Caco-2 (cell line): ENCODE data around the gene CISH. TPM values are rescaled to one million over a fixed set of nuclear protein-coding genes. Genes with fewer than 3 reads are reported as not detected.
A peak's percentile ranks its signal among the peaks of the same experiment; 100 is the strongest.

Experiments used
- BruUV-seq: library from RNA; stranded (reverse); fragments of 400-500 nt; replicated peaks from 2 replicates; lab custom pipeline; 2021; lab: Mats Ljungman, UMichigan
- CTCF ChIA-PET: fragments of 300-600 bp; sonication (Branson Sonifier 250); formaldehyde crosslinking; loops from one replicate; lab custom pipeline; 2022; ENCODE audit warnings: antibody characterized with exemption; lab: Charles Lee
- POLR2A ChIA-PET: fragments of 300-600 bp; sonication (Branson Sonifier 250); formaldehyde crosslinking; loops from one replicate; lab custom pipeline; 2022; ENCODE audit warnings: antibody characterized with exemption; lab: Charles Lee
- DNase-seq, 2 experiments: peaks; one replicate each; pipeline versions ENCODE4 v3.0.0 to v3.0.0-alpha.2; 2020 to 2022
- H3K27me3 ChIP-seq: replicated peaks from 2 replicates; pipeline ENCODE4 v1.6.0; 2011; ENCODE audit warnings: low read length; ENCODE audit not compliant: control insufficient read depth, insufficient read depth
- H3K36me3 ChIP-seq: 2 replicates; pipeline ENCODE4 v1.5.1; 2011; ENCODE audit warnings: low read length; ENCODE audit not compliant: control insufficient read depth, insufficient read depth
- H3K4me1 ChIP-seq: fragments of 250-450 bp; sonication (Bioruptor Pico); 2 replicates; pipeline ENCODE4 v1.5.1; 2020; ENCODE audit warnings: mild to moderate bottlenecking
- H3K4me3 ChIP-seq: 2 replicates; pipeline ENCODE4 v1.5.1; 2011; ENCODE audit warnings: low read depth, mild to moderate bottlenecking, control low read depth, low read length
- H3K9me3 ChIP-seq: fragments of 250-450 bp; sonication (Bioruptor Pico); 2 replicates; pipeline ENCODE4 v1.5.1; 2020; ENCODE audit warnings: mild to moderate bottlenecking, moderate library complexity
- H3K27ac Mint-ChIP-seq: one replicate; pipeline ENCODE4 v1.8.0; 2022; ENCODE audit warnings: mixed read lengths; ENCODE audit not compliant: unreplicated experiment
- H3K27me3 Mint-ChIP-seq: one replicate; pipeline ENCODE4 v1.8.0; 2022; ENCODE audit warnings: mixed read lengths; ENCODE audit not compliant: insufficient read depth, unreplicated experiment
- H3K36me3 Mint-ChIP-seq: one replicate; pipeline ENCODE4 v1.8.0; 2022; ENCODE audit warnings: mild to moderate bottlenecking, mixed read lengths; ENCODE audit not compliant: insufficient read depth, unreplicated experiment
- H3K4me1 Mint-ChIP-seq: one replicate; pipeline ENCODE4 v1.8.0; 2022; ENCODE audit warnings: low read depth, mixed read lengths; ENCODE audit not compliant: unreplicated experiment
- H3K4me3 Mint-ChIP-seq: one replicate; pipeline ENCODE4 v1.8.0; 2022; ENCODE audit warnings: mild to moderate bottlenecking, moderate library complexity, mixed read lengths; ENCODE audit not compliant: unreplicated experiment
- H3K9me3 Mint-ChIP-seq: one replicate; pipeline ENCODE4 v1.8.0; 2022; ENCODE audit warnings: mixed read lengths; ENCODE audit not compliant: unreplicated experiment
- intact Hi-C: fragments of 100-400 bp; cut with micrococcal nuclease; formaldehyde crosslinking; loops from one replicate; pipeline ENCODE4 v1.10.0; 2022; ENCODE audit not compliant: unreplicated experiment
- total RNA-seq: library from RNA; stranded (reverse); gene quantifications from 2 replicates; pipeline ENCODE4 v1.2.3, GENCODE V29; 2022
- TF ChIP-seq, protein P1 (sequence below), 2 experiments: fragments of 200-600 bp in 1 of 2; IDR thresholded peaks; 1 replicate in 1 of 2; 2 replicates in 1 of 2; pipeline versions ENCODE4 v1.5.1 to v1.8.0; 2011 to 2022; ENCODE audit warnings: antibody characterized with exemption in 1 of 2, control low read depth in 1 of 2, inconsistent platforms in 1 of 2, low read depth in 1 of 2, low read length in 1 of 2, mild to moderate bottlenecking in 1 of 2, moderate library complexity in 1 of 2; ENCODE audit not compliant: insufficient read depth in 1 of 2, severe bottlenecking in 1 of 2, unreplicated experiment in 1 of 2

The CISH gene
- total RNA-seq, 1 experiment from 2014 or later, result 2.9 TPM

DNA sequence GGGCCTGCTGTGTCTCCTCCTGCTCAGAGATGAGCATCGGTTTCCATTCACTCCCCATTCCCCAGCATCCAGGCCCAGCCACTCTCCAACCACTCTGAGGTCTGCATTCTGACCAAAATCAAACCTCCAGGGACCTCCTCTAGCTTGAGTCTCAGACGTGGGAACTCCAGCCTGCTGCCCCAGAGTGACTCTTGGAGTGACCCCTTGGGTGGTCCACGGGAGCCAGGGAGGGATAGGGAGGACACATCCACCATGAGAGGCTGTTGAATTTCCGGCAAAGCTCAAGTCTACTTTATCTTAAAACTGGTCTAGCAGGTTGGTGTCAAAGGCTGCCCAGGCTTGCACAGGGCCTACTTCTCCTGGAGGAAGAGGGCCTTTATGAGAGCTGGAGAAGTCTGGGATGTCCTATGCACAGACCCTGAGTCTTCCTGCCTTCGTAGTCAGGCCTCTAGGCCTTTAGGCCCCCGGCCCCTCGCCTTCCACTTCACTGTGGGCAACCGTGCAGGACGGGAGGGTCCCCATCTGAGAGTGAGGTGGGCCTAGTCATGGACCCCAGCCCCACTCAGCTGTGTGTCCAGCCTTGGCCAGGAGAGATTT, 8.9 kb downstream of the CISH start:
- peak; percentile 46 to 65 for DNase-seq
- Mint-ChIP-seq H3K4me1 (peaks cover 20% of the 10 kb centered on the region), H3K27ac (peak overlapping the region; percentile 98), H3K9me3 (no peaks in the 10 kb centered on the region), H3K27me3 (no peaks in the 10 kb centered on the region), H3K36me3 (peaks cover 4% of the 10 kb centered on the region), H3K4me3 (peak overlapping the region; percentile 70)
- BruUV-seq, result no TSS peak
- H3K27me3 ChIP-seq, result no peaks in the 10 kb centered on the region
- ChIA-PET CTCF (interaction anchor here (0.6 to 3.2 kb wide), 3 partner anchors 9 to 343 kb away, joined by 3 to 19 read pairs (median 8); partner anchors contain the start of gene CISH), POLR2A (interaction anchor here (0.6 to 2.6 kb wide), 4 partner anchors 9 to 34 kb away, joined by 4 to 14 read pairs (median 8); partner anchors contain the start of genes CISH and HEMK1)
- no peaks in the 10 kb centered on the region for H3K36me3 ChIP-seq
- no peaks in the 10 kb centered on the region for H3K9me3 ChIP-seq
- intact Hi-C loops, result no loop called here
- TF ChIP-seq, protein P1, sequence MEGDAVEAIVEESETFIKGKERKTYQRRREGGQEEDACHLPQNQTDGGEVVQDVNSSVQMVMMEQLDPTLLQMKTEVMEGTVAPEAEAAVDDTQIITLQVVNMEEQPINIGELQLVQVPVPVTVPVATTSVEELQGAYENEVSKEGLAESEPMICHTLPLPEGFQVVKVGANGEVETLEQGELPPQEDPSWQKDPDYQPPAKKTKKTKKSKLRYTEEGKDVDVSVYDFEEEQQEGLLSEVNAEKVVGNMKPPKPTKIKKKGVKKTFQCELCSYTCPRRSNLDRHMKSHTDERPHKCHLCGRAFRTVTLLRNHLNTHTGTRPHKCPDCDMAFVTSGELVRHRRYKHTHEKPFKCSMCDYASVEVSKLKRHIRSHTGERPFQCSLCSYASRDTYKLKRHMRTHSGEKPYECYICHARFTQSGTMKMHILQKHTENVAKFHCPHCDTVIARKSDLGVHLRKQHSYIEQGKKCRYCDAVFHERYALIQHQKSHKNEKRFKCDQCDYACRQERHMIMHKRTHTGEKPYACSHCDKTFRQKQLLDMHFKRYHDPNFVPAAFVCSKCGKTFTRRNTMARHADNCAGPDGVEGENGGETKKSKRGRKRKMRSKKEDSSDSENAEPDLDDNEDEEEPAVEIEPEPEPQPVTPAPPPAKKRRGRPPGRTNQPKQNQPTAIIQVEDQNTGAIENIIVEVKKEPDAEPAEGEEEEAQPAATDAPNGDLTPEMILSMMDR (IDR thresholded peaks at IDR 0.05; ENCODE audit: insufficient read depth in 1 of 2, low read depth in 1 of 2, low read length in 1 of 2, severe bottlenecking in 1 of 2, unreplicated experiment in 1 of 2), result no peak
- H3K4me1 ChIP-seq, result peaks cover 37% of the 10 kb centered on the region
- no peak overlapping the region for H3K4me3 ChIP-seq

DNA sequence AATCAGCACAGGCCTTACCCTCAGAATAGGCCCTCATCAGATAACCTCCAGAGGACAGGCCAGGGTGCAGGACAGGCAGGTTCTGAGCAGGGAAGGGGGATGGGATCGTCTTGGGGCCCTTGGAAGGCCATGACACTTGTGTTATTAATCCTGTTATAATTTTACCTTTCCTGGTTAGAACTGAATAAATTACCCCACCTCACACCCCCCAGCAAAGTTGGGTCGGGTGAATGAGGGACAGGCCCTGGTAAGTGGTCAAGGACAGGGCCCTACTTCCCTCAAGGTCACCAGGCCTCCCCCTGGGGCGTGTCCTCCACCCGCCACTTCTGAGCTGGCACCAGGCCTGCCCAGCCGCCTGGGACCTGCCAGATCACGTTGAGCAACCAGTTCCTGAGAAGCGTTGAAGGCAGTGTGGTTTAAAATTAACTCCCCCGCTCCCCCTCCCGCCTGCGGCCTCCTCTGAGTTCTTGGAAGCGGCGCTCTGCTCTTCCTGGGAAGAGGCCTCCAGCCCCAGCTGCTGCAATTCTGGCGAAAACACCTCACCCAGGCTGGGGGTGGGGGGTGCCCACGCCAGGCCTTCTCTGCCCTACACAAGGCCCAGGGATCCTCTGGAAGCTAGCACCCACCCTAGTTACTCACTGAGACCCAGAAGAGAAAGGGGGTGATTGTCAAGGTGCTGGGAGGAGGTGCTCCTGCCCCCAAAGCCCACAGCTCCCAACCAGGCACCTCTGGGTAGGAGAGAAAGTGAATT, 10.6 kb downstream of the CISH start:
- POLR2A ChIA-PET, result interaction anchor here (0.9 to 2.6 kb wide), 4 partner anchors 8 to 336 kb away, joined by 3 to 14 read pairs (median 8); partner anchors contain the start of genes CISH and HEMK1
- no peaks in the 10 kb centered on the region for H3K36me3 ChIP-seq
- Mint-ChIP-seq H3K4me1 (peaks cover 20% of the 10 kb centered on the region), H3K9me3 (no peaks in the 10 kb centered on the region), H3K4me3 (peak overlapping the region; percentile 70), H3K27me3 (no peaks in the 10 kb centered on the region), H3K27ac (peak overlapping the region; percentile 98), H3K36me3 (peaks cover 4% of the 10 kb centered on the region)
- TF ChIP-seq, protein P1 (IDR thresholded peaks at IDR 0.05; ENCODE audit: insufficient read depth in 1 of 2, low read depth in 1 of 2, low read length in 1 of 2, severe bottlenecking in 1 of 2, unreplicated experiment in 1 of 2), result no peak
- intact Hi-C loops, result loop anchor here (1.0 to 2.0 kb wide), 2 partner anchors 13 to 16 kb away; no protein-coding TSS in a partner anchor
- no peaks in the 10 kb centered on the region for H3K27me3 ChIP-seq
- CTCF ChIA-PET, result interaction anchor here (0.7 to 3.2 kb wide), 4 partner anchors 11 to 32 kb away, joined by 3 to 19 read pairs (median 6); partner anchors contain the start of genes CISH and HEMK1
- peaks cover 37% of the 10 kb centered on the region for H3K4me1 ChIP-seq
- no peak overlapping the region for H3K4me3 ChIP-seq
- no TSS peak for BruUV-seq
- H3K9me3 ChIP-seq, result no peaks in the 10 kb centered on the region
- peak; percentile 87 to 93 for DNase-seq

DNA sequence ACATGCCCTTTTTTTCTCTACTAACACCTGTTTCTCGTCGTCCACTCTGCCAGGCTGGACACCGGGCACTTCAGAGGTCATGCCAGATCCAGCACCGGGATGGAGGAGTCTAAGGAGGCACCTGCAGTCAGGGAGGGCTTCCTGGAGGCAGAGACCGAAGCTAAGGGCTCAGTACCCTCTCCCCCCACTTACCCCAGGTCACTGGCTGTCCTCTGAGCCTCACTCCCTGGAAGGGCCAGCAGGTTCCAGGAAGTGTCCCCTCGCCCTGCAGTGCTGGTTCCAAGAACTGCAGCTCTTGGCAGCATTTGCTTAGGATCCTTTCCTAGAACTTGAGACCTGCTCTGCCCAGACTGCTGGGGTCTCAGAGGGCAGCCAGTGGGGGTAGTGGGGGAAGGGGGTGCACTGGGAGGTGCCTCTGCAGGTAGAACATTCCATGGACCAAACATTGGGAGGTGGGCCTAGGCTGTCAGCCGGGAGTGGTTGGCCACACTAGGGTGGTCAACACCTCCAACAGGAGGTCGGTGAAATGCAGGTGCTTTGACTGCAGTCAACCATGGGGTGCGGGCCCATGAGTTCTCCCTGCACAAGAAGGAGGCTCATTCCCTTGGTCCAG, 11.3 kb downstream of the CISH start:
- peak overlapping the region; percentile 98 for H3K27ac Mint-ChIP-seq
- no peak for DNase-seq
- H3K36me3 Mint-ChIP-seq, result peaks cover 4% of the 10 kb centered on the region
- Histone ChIP-seq H3K9me3 (no peaks in the 10 kb centered on the region), H3K4me1 (peaks cover 37% of the 10 kb centered on the region), H3K36me3 (no peaks in the 10 kb centered on the region), H3K27me3 (no peaks in the 10 kb centered on the region), H3K4me3 (no peak overlapping the region)
- ChIA-PET CTCF (interaction anchor here (3.2 kb wide), 1 partner anchor 12 kb away, joined by 19 read pairs; the partner anchor contains the start of gene CISH), POLR2A (no interaction called here)
- H3K4me1 Mint-ChIP-seq, result peaks cover 20% of the 10 kb centered on the region
- no peaks in the 10 kb centered on the region for H3K27me3 Mint-ChIP-seq
- H3K4me3 Mint-ChIP-seq, result no peak overlapping the region
- intact Hi-C loops, result loop anchor here (2.0 kb wide), 1 partner anchor 15 kb away; no protein-coding TSS in a partner anchor
- TF ChIP-seq, protein P1 (IDR thresholded peaks at IDR 0.05; ENCODE audit: insufficient read depth in 1 of 2, low read depth in 1 of 2, low read length in 1 of 2, severe bottlenecking in 1 of 2, unreplicated experiment in 1 of 2), result no peak
- no TSS peak for BruUV-seq
- no peaks in the 10 kb centered on the region for H3K9me3 Mint-ChIP-seq
